H9 (cell line): ENCODE results near the gene PLEKHD1. TPM values are rescaled to one million over a fixed set of nuclear protein-coding genes. Genes with fewer than 3 reads are reported as not detected.

Source experiments
- DNase-seq: peaks from one replicate; pipeline ENCODE4 v3.0.0-alpha.2; 2017
- H2AFZ ChIP-seq: one replicate; pipeline ENCODE4 v1.6.1; 2013; ENCODE audit warnings: mild to moderate bottlenecking, low read length, control low read depth, moderate library complexity
- H2AK5ac ChIP-seq: 2 replicates; pipeline ENCODE4 v1.6.1; 2013; ENCODE audit warnings: low read length, control low read depth, mixed read lengths; ENCODE audit not compliant: insufficient read length
- H2BK120ac ChIP-seq: one replicate; pipeline ENCODE4 v1.6.1; 2013; ENCODE audit warnings: low read depth, mild to moderate bottlenecking, low read length, control low read depth, inconsistent platforms; ENCODE audit not compliant: poor library complexity, severe bottlenecking
- H2BK12ac ChIP-seq: 2 replicates; pipeline ENCODE4 v1.6.1; 2013; ENCODE audit warnings: low read length, control low read depth, mixed read lengths, low read depth; ENCODE audit not compliant: insufficient read length
- H2BK15ac ChIP-seq: 2 replicates; pipeline ENCODE4 v1.6.1; 2013; ENCODE audit warnings: low read depth, low read length, control low read depth
- H2BK20ac ChIP-seq: one replicate; pipeline ENCODE4 v1.6.1; 2013; ENCODE audit warnings: low read depth, mild to moderate bottlenecking, low read length, control low read depth, inconsistent platforms; ENCODE audit not compliant: poor library complexity, severe bottlenecking
- H2BK5ac ChIP-seq: 2 replicates; pipeline ENCODE4 v1.6.1; 2013; ENCODE audit warnings: low read length, control low read depth, mixed read lengths; ENCODE audit not compliant: insufficient read length
- H3K14ac ChIP-seq: 2 replicates; pipeline ENCODE4 v1.6.1; 2013; ENCODE audit warnings: low read length, control low read depth; ENCODE audit not compliant: insufficient read depth
- H3K18ac ChIP-seq: 2 replicates; pipeline ENCODE4 v1.6.1; 2013; ENCODE audit warnings: low read depth, mild to moderate bottlenecking, mixed read lengths, low read length, control low read depth; ENCODE audit not compliant: insufficient read length
- H3K23ac ChIP-seq: 2 replicates; pipeline ENCODE4 v1.6.1; 2013; ENCODE audit warnings: low read length, control low read depth, mixed read lengths, low read depth; ENCODE audit not compliant: insufficient read length
- H3K23me2 ChIP-seq: 2 replicates; pipeline ENCODE4 v1.6.1; 2013; ENCODE audit warnings: low read depth, mild to moderate bottlenecking, mixed read lengths, low read length, control low read depth; ENCODE audit not compliant: insufficient read length, poor library complexity, severe bottlenecking
- H3K27ac ChIP-seq: 2 replicates; pipeline ENCODE4 v1.5.1; 2013; ENCODE audit warnings: low read length, control low read depth, mixed read lengths, low read depth; ENCODE audit not compliant: insufficient read length
- H3K27me3 ChIP-seq: 2 replicates; pipeline ENCODE4 v1.6.1; 2013; ENCODE audit warnings: low read length, control low read depth, inconsistent platforms; ENCODE audit not compliant: insufficient read depth
- H3K4ac ChIP-seq: 2 replicates; pipeline ENCODE4 v1.6.1; 2013; ENCODE audit warnings: low read depth, mild to moderate bottlenecking, control low read depth, inconsistent platforms, low read length, moderate library complexity
- H3K4me1 ChIP-seq: 2 replicates; pipeline ENCODE4 v1.6.1; 2013; ENCODE audit warnings: low read length, control low read depth, inconsistent platforms; ENCODE audit not compliant: insufficient read depth
- H3K4me2 ChIP-seq: 2 replicates; pipeline ENCODE4 v1.6.1; 2013; ENCODE audit warnings: low read length, control low read depth, mixed read lengths; ENCODE audit not compliant: insufficient read length, insufficient read depth
- H3K56ac ChIP-seq: 2 replicates; pipeline ENCODE4 v1.6.1; 2013; ENCODE audit warnings: low read depth, mild to moderate bottlenecking, mixed read lengths, low read length, control low read depth; ENCODE audit not compliant: insufficient read length
- H3K79me1 ChIP-seq: 2 replicates; pipeline ENCODE4 v1.6.1; 2013; ENCODE audit warnings: low read depth, mild to moderate bottlenecking, moderate library complexity, low read length, control low read depth, inconsistent platforms; ENCODE audit not compliant: insufficient read depth, poor library complexity, severe bottlenecking
- H3K79me2 ChIP-seq: 2 replicates; pipeline ENCODE4 v1.6.1; 2013; ENCODE audit warnings: low read length, control low read depth, inconsistent platforms; ENCODE audit not compliant: insufficient read depth
- H3K9ac ChIP-seq: 2 replicates; pipeline ENCODE4 v1.6.1; 2013; ENCODE audit warnings: low read length, control low read depth, mixed read lengths; ENCODE audit not compliant: insufficient read length; ENCODE audit errors: extremely low read depth
- H3K9me3 ChIP-seq: one replicate; pipeline ENCODE4 v1.6.1; 2013; ENCODE audit warnings: low read depth, low read length, inconsistent platforms; ENCODE audit not compliant: control insufficient read depth
- H3T11ph ChIP-seq: one replicate; pipeline ENCODE4 v1.6.1; 2013; ENCODE audit warnings: mild to moderate bottlenecking, low read length, control low read depth, inconsistent platforms
- H4K20me1 ChIP-seq: one replicate; pipeline ENCODE4 v1.6.1; 2013; ENCODE audit not compliant: control insufficient read depth, insufficient read length, insufficient read depth
- H4K5ac ChIP-seq: 2 replicates; pipeline ENCODE4 v1.6.1; 2013; ENCODE audit warnings: low read depth, mild to moderate bottlenecking, mixed read lengths, low read length, control low read depth; ENCODE audit not compliant: insufficient read length
- H4K8ac ChIP-seq: replicated peaks from 2 replicates; pipeline ENCODE4 v1.6.1; 2013; ENCODE audit warnings: low read length, control low read depth, mixed read lengths, low read depth; ENCODE audit not compliant: insufficient read length
- H4K91ac ChIP-seq: 2 replicates; pipeline ENCODE4 v1.6.1; 2013; ENCODE audit warnings: low read depth, mild to moderate bottlenecking, moderate library complexity, mixed read lengths, low read length, control low read depth; ENCODE audit not compliant: insufficient read length
- H3K27ac Mint-ChIP-seq, 3 experiments: 2 replicates in 2 of 3; 3 replicates in 1 of 3; pipeline ENCODE4 v1.8.0; 2020 to 2021; ENCODE audit warnings: mixed read lengths in 3 of 3, mild to moderate bottlenecking in 1 of 3, moderate library complexity in 1 of 3
- H3K27me3 Mint-ChIP-seq: 2 replicates; pipeline ENCODE4 v1.8.0; 2021; ENCODE audit warnings: low read depth, mild to moderate bottlenecking, moderate library complexity, mixed read lengths
- H3K36me3 Mint-ChIP-seq, 3 experiments: 2 replicates in 2 of 3; 3 replicates in 1 of 3; pipeline ENCODE4 v1.8.0; 2020 to 2021; ENCODE audit warnings: low read depth in 3 of 3, mixed read lengths in 3 of 3; ENCODE audit not compliant: insufficient read depth in 1 of 3
- H3K4me1 Mint-ChIP-seq, 2 experiments: 2 replicates each; pipeline ENCODE4 v1.8.0; 2020; ENCODE audit warnings: mixed read lengths in 2 of 2
- H3K4me3 Mint-ChIP-seq, 2 experiments: 2 replicates in 1 of 2; 3 replicates in 1 of 2; pipeline ENCODE4 v1.8.0; 2020 to 2021; ENCODE audit warnings: mild to moderate bottlenecking in 2 of 2, mixed read lengths in 2 of 2, moderate library complexity in 1 of 2
- H3K9me3 Mint-ChIP-seq, 2 experiments: 2 replicates in 1 of 2; 3 replicates in 1 of 2; pipeline ENCODE4 v1.8.0; 2020; ENCODE audit warnings: mild to moderate bottlenecking in 2 of 2, mixed read lengths in 2 of 2, moderate library complexity in 1 of 2
- WGBS: extraction: QIAGEN DNeasy Blood & Tissue Kit; methylation state at CpG from one replicate; pipeline ENCODE4 v1.1.7; 2013; ENCODE audit warnings: missing lambda C conversion rate, low lambda C conversion rate, mixed read lengths; ENCODE audit not compliant: insufficient read length; ENCODE audit errors: extremely low coverage; 5-methylcytosine and 5-hydroxymethylcytosine counted together
- total RNA-seq: library from RNA; stranded (reverse); gene quantifications from 2 replicates; pipeline ENCODE4 v1.2.1, GENCODE V29; 2021
- TF ChIP-seq, protein P1 (sequence below): fragments of 200-600 bp; sonication (generic); conservative IDR thresholded peaks from 3 replicates; pipeline ENCODE4 v1.8.0; 2021; ENCODE audit warnings: antibody characterized with exemption, mild to moderate bottlenecking

Gene PLEKHD1
- total RNA-seq, 1 experiment from 2014 or later, result 0.37 TPM

DNA sequence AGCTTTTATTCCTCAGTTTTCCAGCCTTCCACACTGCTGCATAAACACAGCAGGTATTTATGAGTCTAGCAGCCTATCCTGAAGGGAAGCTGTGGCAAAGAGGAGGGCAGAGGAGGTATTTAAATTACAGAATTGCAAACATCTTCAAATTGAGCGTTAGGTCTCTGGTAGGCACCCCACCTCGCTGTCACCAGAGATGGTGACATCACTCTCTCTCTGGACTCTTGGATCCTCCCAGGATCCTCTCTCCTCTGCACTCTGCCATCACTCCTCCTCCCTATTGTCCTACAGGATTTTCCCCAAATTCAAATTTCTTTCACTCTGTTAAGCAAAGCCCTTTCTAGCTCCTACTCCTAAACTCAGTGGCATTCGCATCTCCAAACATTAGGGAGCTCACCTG lies 6.7 kb downstream of the PLEKHD1 start:
- Histone ChIP-seq H3K79me1 (no peaks in the 10 kb centered on the region), H4K8ac (no peak overlapping the region), H3K23ac (no peak overlapping the region), H2BK12ac (no peak overlapping the region), H2BK20ac (no peak overlapping the region), H4K5ac (no peak overlapping the region), H3T11ph (no peak overlapping the region), H3K14ac (no peak overlapping the region), H3K4me2 (no peak overlapping the region), H3K27me3 (no peaks in the 10 kb centered on the region; the same call in 1 of the 2 replicates), H2BK5ac (no peak overlapping the region), H2AK5ac (no peak overlapping the region), H2AFZ (no peak overlapping the region), H3K18ac (no peak overlapping the region), H3K23me2 (no peaks in the 10 kb centered on the region), H2BK15ac (no peak overlapping the region), H3K56ac (no peak overlapping the region), H2BK120ac (no peak overlapping the region), H3K9ac (no peak overlapping the region), H3K79me2 (no peaks in the 10 kb centered on the region), H3K27ac (no peak overlapping the region), H3K9me3 (no peaks in the 10 kb centered on the region), H3K4ac (no peak overlapping the region), H4K20me1 (no peaks in the 10 kb centered on the region), H3K4me1 (no peaks in the 10 kb centered on the region), H4K91ac (no peak overlapping the region)
- H3K27me3 Mint-ChIP-seq, result peaks cover 44% of the 10 kb centered on the region
- TF ChIP-seq, protein P1, sequence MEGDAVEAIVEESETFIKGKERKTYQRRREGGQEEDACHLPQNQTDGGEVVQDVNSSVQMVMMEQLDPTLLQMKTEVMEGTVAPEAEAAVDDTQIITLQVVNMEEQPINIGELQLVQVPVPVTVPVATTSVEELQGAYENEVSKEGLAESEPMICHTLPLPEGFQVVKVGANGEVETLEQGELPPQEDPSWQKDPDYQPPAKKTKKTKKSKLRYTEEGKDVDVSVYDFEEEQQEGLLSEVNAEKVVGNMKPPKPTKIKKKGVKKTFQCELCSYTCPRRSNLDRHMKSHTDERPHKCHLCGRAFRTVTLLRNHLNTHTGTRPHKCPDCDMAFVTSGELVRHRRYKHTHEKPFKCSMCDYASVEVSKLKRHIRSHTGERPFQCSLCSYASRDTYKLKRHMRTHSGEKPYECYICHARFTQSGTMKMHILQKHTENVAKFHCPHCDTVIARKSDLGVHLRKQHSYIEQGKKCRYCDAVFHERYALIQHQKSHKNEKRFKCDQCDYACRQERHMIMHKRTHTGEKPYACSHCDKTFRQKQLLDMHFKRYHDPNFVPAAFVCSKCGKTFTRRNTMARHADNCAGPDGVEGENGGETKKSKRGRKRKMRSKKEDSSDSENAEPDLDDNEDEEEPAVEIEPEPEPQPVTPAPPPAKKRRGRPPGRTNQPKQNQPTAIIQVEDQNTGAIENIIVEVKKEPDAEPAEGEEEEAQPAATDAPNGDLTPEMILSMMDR, result no peak
- H3K4me3 Mint-ChIP-seq, result no peak overlapping the region
- H3K36me3 Mint-ChIP-seq, result no peaks in the 10 kb centered on the region; a peak in 1 of 7 replicates
- WGBS, result no CpG with 5 or more reads among the region's 3 CpGs
- DNase-seq, result no peak
- no peaks in the 10 kb centered on the region for H3K9me3 Mint-ChIP-seq
- peaks cover 9 to 12% of the 10 kb centered on the region in 2 experiments; a peak in 3 of 4 replicates for H3K4me1 Mint-ChIP-seq
- no peak overlapping the region for H3K27ac Mint-ChIP-seq
